OCI-LY3 (cell line): ENCODE data around the gene TBATA.

Experiments used
- EZH2phosphoT487 ChIP-seq: fragments of 200-600 bp; shearing (Covaris generic); IDR thresholded peaks from 2 replicates; pipeline ENCODE4 v1.6.1; 2018; ENCODE audit warnings: antibody characterized with exemption, mixed run types, low read depth
- TF ChIP-seq, protein P1 (sequence below): fragments of 200-600, 300-600 bp; sonication (generic); IDR thresholded peaks from 2 replicates; pipeline ENCODE4 v1.5.1; 2014; ENCODE audit warnings: antibody characterized with exemption, low read length, low read depth

GRCh38 chr10:70765794-70766594 lies 19.2 kb downstream of the TBATA start:
- TF ChIP-seq, protein P1, sequence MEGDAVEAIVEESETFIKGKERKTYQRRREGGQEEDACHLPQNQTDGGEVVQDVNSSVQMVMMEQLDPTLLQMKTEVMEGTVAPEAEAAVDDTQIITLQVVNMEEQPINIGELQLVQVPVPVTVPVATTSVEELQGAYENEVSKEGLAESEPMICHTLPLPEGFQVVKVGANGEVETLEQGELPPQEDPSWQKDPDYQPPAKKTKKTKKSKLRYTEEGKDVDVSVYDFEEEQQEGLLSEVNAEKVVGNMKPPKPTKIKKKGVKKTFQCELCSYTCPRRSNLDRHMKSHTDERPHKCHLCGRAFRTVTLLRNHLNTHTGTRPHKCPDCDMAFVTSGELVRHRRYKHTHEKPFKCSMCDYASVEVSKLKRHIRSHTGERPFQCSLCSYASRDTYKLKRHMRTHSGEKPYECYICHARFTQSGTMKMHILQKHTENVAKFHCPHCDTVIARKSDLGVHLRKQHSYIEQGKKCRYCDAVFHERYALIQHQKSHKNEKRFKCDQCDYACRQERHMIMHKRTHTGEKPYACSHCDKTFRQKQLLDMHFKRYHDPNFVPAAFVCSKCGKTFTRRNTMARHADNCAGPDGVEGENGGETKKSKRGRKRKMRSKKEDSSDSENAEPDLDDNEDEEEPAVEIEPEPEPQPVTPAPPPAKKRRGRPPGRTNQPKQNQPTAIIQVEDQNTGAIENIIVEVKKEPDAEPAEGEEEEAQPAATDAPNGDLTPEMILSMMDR = no peak
- TF ChIP-seq EZH2phosphoT487 = no peak
